ENCODE data around the gene UTS2B.

UTS2B gene, protein sequence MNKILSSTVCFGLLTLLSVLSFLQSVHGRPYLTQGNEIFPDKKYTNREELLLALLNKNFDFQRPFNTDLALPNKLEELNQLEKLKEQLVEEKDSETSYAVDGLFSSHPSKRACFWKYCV

GRCh38 chr3:191329654-191330529 lies at the start of gene UTS2B:
TSS of gene UTS2B (minus strand) at chr3:191330526. CDS start at chr3:191282189, 48,337 bp downstream.
- DNase-seq (ENCODE audit: low spot score): no peak

GRCh38 chr3:191380001-191380400 lies 49.7 kb upstream of the UTS2B start:
- no peak for DNase-seq (ENCODE audit: low spot score)

DNA sequence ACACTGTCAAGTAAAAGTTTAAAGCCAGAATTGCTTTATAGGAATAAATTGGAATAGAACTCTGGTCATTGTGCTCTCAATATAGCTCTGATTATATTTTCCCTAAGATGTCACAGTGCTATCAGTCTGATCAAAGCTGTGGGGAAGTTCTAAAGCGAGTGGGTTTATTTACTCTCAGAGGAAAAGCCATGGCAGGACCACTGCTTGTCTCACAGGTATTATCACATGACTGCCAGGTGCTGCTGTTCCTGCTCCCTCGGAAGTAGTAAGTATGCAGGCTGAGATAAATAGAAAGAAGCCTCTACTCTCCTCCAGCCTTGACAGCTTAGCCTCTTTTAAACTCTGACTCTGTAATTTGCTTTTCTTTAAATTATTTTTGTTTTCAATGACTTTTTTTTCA lies 49.1 kb upstream of the UTS2B start:
- no peak for DNase-seq (ENCODE audit: low spot score)

GRCh38 chr3:191378142-191378812 lies 48.0 kb upstream of the UTS2B start:
- DNase-seq (ENCODE audit: low spot score): no peak

DNA sequence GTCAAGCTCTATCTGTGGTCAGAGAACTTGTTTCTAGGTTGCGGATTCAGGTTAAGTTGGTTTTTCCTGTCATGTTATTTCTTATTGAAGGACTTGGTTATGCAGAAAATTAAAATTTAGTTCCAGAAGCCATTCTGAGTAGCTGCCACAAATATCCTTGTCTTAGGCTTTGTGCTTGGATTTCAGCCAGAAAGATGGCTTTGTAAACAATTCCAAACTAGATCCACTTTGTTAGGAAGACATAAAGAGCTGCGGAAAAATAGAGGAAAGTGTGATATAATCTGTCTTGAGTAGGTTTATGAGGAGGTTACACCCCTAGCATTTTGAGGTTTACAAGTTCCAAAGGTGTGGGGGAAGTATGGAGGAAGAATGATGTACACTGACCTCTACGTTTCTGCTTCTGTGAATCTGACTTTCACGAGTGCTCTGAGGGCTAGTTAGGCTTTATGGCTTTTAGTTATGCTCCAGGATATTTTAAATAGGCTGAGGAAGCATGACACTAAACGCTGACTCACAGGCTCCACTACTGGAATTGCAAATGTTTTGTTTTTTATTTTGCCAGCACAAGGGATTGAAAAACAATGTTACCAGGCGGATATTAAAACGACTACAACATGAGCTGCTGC lies 46.3 kb upstream of the UTS2B start:
- no peak for DNase-seq (ENCODE audit: low spot score)

GRCh38 chr3:191373327-191373726 lies 43.0 kb upstream of the UTS2B start:
- DNase-seq (ENCODE audit: low spot score): no peak

- no peak for DNase-seq (ENCODE audit: low spot score)
Observed at GRCh38 chr3:191372122-191372521, 41.8 kb upstream of the UTS2B start.

DNA sequence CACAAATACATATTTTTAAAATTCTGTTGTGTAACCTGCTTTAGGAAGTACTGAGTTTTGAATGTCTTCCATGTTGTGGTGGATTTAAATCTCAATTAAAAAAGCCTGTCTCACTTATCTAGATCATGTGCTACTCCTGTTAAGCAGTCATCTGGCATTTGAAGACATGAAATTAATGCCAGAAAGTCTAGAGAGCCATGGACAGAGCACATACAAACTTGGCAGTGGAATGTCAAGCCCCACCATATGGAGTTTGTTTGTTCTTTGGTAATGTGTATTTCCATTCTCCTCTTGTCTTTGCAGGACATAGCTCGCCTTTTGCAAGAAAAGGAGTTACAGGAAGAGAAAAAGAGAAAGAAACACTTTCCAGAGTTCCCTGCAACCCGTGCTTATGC lies 39.3 kb upstream of the UTS2B start:
- DNase-seq (ENCODE audit: low spot score): no peak

DNA sequence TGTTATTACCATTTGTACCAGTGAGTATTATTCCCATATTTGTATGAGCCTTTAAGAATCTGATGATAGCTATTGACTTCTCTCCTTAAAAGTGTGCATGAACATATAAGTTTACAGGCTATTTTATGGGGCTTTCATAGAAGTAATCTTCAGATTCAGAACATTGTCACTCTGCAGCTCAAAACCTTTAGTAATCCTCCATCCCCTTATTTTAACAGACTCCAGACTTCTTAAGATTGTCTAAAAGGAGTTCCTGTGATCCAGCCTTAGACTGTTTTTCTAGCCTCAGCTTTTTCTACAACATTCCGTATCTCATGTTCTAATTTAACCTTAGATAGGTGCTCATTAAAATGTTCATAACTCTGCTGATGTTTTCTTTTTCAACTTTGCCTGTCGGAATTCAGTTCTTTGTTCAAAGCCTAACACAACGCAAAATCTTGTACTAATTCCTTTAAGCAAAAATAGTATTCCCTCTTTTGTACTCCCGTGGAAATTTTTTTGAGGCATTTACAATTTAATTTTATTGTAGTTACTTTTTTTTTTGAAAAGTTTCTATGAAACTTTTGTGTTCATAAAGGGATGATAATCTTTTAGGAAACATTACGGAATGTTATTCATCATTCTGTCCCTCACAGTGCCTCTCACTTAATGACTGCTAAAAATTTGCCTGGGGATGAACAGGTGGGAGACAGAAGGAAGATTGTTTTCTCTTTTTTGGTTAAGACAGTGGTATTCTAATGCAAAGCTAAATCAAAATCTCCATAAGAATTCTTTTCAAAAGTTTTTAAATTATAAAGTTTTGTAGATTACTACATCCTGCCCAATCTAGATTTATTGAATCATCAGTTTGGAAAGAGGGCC lies 38.7 kb upstream of the UTS2B start:
- no peak for DNase-seq (ENCODE audit: low spot score)

- DNase-seq (ENCODE audit: low spot score): no peak
Observed at GRCh38 chr3:191366675-191367074, 36.3 kb upstream of the UTS2B start.

DNA sequence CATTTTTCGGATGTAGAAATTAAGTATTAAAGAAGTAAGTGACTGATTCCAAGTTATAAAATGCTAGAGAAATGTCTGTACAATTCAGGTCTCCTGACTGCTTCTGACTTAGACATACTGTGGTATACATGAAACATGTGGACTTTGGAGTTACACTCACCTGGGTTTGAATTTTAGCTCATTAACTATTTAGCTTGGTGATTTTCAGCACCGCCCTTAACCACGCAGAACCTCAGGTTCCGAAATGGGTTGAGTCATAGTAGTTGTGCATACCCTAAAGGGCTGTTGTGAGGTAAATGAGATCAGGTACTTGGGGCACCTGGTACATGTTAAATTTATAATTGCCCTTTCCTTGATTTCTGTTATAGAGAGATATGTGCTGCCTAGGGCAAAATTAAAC lies 32.9 kb upstream of the UTS2B start:
- no peak for DNase-seq (ENCODE audit: low spot score)

DNA sequence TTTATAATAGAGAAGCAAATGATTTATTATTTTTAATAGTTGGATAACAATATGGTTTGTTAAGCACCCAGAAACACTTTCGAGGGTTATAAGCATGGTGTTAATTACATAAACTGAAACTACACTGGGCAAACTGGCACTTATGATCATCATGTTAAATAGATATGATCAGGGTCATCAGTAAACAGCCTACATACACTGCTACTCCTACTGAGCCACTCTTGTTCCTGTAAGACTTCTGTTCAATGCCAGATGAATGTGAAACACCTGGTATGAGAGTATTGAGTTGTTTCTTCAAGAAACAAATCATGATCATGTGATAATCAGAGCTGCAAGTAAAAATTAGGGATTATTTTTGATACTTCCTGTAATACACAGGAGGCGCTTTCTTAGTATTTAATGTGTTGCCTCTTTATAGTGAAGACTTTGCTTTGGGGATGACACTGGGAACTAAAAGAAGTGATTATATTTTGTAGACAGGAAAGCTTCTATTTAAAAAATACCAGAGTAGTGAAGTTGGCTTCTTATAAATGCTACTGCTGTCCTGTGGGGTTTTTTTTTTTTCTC lies 32.3 kb upstream of the UTS2B start:
- DNase-seq (ENCODE audit: low spot score): no peak

GRCh38 chr3:191362037-191362436 lies 31.7 kb upstream of the UTS2B start:
- DNase-seq (ENCODE audit: low spot score): no peak

- no peak for DNase-seq (ENCODE audit: low spot score)
Observed at GRCh38 chr3:191361456-191361855, 31.1 kb upstream of the UTS2B start.

GRCh38 chr3:191360620-191361019 lies 30.3 kb upstream of the UTS2B start:
- DNase-seq (ENCODE audit: low spot score): no peak

GRCh38 chr3:191358929-191359328 lies 28.6 kb upstream of the UTS2B start:
- DNase-seq (ENCODE audit: low spot score): no peak

- DNase-seq (ENCODE audit: low spot score): no peak
Observed at GRCh38 chr3:191357909-191358308, 27.6 kb upstream of the UTS2B start.

- no peak for DNase-seq (ENCODE audit: low spot score)
Observed at GRCh38 chr3:191356631-191357439, 26.5 kb upstream of the UTS2B start.

GRCh38 chr3:191355406-191355805 lies 25.1 kb upstream of the UTS2B start:
- no peak for DNase-seq (ENCODE audit: low spot score)

DNA sequence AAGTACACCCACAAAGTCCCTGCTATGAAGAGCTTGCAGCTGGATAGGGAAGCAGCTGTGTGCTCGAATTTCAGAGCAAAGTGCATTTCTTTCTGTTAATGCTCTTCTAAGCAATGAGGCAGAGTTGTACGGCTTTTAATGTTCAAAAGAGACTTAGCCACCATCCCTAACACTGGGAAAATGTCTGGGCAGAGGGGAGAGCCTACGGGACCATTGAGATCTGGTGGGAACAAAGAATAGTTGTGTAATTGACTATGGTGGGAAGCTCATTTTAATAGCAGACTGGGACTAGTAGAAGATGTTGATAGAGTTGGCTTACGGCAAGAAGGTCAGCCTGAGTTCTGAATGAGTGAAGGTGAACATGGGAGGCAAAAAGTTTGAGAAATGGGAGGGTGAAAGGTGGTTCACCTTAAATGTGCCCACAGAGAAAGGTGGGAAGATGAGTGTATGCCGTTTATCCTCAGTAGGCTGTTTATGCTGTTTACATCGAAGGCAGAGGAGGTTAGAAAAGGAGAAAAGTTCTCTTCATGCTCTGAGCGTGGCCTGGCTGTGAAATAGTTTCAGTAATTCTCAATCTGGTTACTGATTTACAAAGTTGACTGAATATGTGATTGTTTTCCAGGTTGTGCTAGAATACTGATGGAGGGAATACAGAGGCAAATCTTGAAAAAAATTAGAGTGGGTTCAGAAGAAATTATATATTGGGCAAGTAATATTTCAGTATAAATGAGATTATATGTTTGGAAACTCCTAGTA lies 22.9 kb upstream of the UTS2B start:
- no peak for DNase-seq (ENCODE audit: low spot score)
